H1 (cell line): ENCODE results near the gene ATM. TPM values are rescaled to one million over a fixed set of nuclear protein-coding genes. Genes with fewer than 3 reads are reported as not detected.

ENCODE experiments used
- EZH2 ChIP-seq: fragments of 200-600 bp; sonication (generic); IDR thresholded peaks from 2 replicates; pipeline ENCODE4 v1.7.1; 2012; ENCODE audit warnings: low read depth, mild to moderate bottlenecking, moderate library complexity, low read length, inconsistent platforms; ENCODE audit not compliant: severe bottlenecking
- KDM4A ChIP-seq: IDR thresholded peaks from one replicate; pipeline ENCODE4 v1.7.1; 2012; ENCODE audit warnings: low read depth, mild to moderate bottlenecking, moderate library complexity, low read length, inconsistent platforms; ENCODE audit not compliant: severe bottlenecking
- RAD21 ChIP-seq, 2 experiments: IDR thresholded peaks in 1 of 2; conservative IDR thresholded peaks in 1 of 2; 2 replicates each; pipeline ENCODE4 v1.6.1; 2011; ENCODE audit warnings: low read depth in 2 of 2, low read length in 2 of 2, improper control_type of control experiment in 1 of 2, inconsistent platforms in 1 of 2, mild to moderate bottlenecking in 1 of 2, moderate library complexity in 1 of 2
- TAF1 ChIP-seq: IDR thresholded peaks from 2 replicates; pipeline ENCODE4 v1.6.1; 2011; ENCODE audit warnings: mild to moderate bottlenecking, low read depth, low read length
- polyA plus RNA-seq, 7 experiments: library from polyadenylated mRNA; depleted of rRNA in 3 of 7; stranded (reverse) in 5 of 7; unstranded in 2 of 7; fragments of >200 nt in 5 of 7; fragments of 200-250 nt in 2 of 7; gene quantifications; 1 replicate in 5 of 7; 2 replicates in 1 of 7; 4 replicates in 1 of 7; pipeline versions ENCODE4 v1.2.1 to v1.2.3, GENCODE V29; 2011 to 2013; ENCODE audit warnings: missing spikeins in 2 of 7, mixed read lengths in 2 of 7
- total RNA-seq: library from RNA; stranded (reverse); fragmentation: NEBNext Ultra II Directional; extraction: Animal tissue kit (Norgen Biotek cat#: 25700); gene quantifications from 2 replicates; pipeline ENCODE4 v1.2.1, GENCODE V29; 2021

The ATM gene
- total and polyA plus RNA-seq, 2 of the 8 experiments (the other 6 are each of a cell fraction or from before 2014, with no cell fraction given) = 14.9 to 55.4 TPM

- TF ChIP-seq EZH2 (no peak), TAF1 (no peak), KDM4A (no peak), RAD21 (IDR thresholded peaks at IDR 0.05 in 1 of 2, conservative IDR thresholded peaks at IDR 0.05 in 1 of 2; ENCODE audit: low read depth in 2 of 2, low read length in 2 of 2) (no peak)
Observed at GRCh38 chr11:108278954-108279353, 56.1 kb downstream of the ATM start (continued).
